Cardiac fibroblast (primary cell): ENCODE measurements around the gene HNRNPLL.

Experiments
- DNase-seq, 2 donors: peaks; one replicate each; pipeline versions ENCODE4 v3.0.0 to v3.0.0-alpha.2; 2010; ENCODE audit warnings: low read depth in 2 of 2
- H3K4me3 ChIP-seq, 2 donors: replicated peaks in 1 of 2; 1 replicate in 1 of 2; 2 replicates in 1 of 2; pipeline ENCODE4 v1.5.1; 2011; ENCODE audit warnings: low read depth in 2 of 2, low read length in 2 of 2, mild to moderate bottlenecking in 2 of 2, moderate library complexity in 1 of 2
- TF ChIP-seq, protein P1 (sequence below): IDR thresholded peaks from one replicate; pipeline ENCODE4 v1.5.1; 2011; ENCODE audit warnings: low read depth, mild to moderate bottlenecking, low read length, inconsistent platforms

Gene HNRNPLL

DNA sequence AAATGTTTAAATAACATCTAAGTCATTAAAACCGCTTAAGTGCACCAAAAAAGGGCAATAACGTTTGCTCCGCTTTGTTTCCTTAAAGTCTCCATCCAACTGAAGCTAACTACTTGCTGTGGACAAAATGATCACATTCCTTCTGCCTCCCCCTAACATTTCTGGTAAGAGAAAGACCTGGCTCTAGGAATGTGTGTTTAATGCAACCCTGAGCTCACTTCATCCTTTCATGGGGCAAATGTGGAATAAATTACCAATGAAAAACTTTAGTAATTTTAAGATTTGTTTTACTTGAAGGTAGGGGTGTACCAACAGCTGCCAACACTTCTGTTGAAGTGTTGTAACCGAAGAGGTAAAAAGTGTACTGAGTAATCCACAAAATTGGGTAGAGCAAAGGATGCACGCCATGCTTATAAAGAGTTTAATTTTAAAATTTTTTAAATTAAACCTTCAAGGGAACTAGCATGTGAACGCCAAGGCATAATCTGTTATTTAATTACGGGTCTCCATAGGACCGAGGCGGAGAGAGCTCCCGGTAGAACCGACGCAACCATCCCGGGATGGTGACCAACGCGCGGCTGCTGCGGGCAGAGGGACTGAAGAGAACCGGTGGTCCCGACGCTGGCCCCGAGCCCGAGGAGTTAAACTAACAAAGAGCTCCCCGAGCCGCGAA lies 1.1 kb downstream of the HNRNPLL start:
- peak overlapping the region; percentile 82 to 83 for H3K4me3 ChIP-seq
- peak; percentile 47 to 58 for DNase-seq
- TF ChIP-seq, protein P1, sequence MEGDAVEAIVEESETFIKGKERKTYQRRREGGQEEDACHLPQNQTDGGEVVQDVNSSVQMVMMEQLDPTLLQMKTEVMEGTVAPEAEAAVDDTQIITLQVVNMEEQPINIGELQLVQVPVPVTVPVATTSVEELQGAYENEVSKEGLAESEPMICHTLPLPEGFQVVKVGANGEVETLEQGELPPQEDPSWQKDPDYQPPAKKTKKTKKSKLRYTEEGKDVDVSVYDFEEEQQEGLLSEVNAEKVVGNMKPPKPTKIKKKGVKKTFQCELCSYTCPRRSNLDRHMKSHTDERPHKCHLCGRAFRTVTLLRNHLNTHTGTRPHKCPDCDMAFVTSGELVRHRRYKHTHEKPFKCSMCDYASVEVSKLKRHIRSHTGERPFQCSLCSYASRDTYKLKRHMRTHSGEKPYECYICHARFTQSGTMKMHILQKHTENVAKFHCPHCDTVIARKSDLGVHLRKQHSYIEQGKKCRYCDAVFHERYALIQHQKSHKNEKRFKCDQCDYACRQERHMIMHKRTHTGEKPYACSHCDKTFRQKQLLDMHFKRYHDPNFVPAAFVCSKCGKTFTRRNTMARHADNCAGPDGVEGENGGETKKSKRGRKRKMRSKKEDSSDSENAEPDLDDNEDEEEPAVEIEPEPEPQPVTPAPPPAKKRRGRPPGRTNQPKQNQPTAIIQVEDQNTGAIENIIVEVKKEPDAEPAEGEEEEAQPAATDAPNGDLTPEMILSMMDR: no peak

GRCh38 chr2:38600921-38601455 lies 1.7 kb downstream of the HNRNPLL start:
- peak in 1 of 2 donors; percentile 34 for DNase-seq
- TF ChIP-seq, protein P1: no peak
- H3K4me3 ChIP-seq: peak overlapping the region; percentile 82 to 83

- H3K4me3 ChIP-seq: peak overlapping the region; percentile 82 to 83
- peak in 1 of 2 donors; percentile 29 for DNase-seq
- TF ChIP-seq, protein P1: no peak
These were observed 2.4 kb downstream of the HNRNPLL start for GRCh38 chr2:38600242-38600891.

GRCh38 chr2:38599706-38600105 lies 3.0 kb downstream of the HNRNPLL start:
- no peak overlapping the region for H3K4me3 ChIP-seq
- peak in 1 of 2 donors; percentile 33 for DNase-seq
- TF ChIP-seq, protein P1: no peak

- H3K4me3 ChIP-seq: no peak overlapping the region
- peak; percentile 42 to 44 for DNase-seq
- TF ChIP-seq, protein P1: no peak
These were observed 3.8 kb downstream of the HNRNPLL start for GRCh38 chr2:38598991-38599295.

DNA sequence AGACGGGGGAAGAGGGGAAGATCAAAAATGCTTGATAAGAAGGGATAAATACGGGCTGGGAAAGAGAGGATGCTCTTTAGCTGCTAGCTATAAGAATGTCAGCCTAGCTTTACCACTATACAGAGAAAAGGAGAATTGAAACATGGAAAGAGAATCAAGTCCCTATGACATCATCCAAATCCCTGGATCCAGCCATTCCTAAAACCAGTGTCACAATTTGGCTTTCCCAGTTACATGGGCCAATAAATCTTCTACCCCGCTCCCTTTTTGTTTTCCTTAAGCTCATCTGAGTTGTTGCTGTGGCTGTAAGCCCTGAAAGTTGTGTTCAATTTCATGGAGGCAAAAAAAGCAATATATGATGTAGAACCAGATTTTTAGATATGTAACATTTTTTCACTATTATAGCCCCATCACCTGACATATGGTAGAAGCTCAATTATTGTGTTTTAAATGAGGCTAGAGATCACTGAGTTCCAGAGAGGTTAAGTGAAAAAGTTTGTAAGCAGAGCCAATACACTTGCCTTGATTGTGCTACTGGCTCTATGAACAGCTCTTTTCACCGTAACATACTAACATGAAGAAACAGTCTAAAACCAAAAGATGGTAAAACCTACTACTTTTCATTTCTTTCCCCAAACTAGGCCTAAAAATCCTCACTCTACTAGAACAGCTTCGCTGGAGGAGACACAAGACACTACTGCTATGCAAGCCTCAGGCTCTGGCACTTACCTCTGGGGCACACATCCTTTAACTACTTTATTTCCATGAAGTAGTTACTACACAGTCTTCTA lies 4.3 kb downstream of the HNRNPLL start:
- TF ChIP-seq, protein P1: no peak
- H3K4me3 ChIP-seq: no peak overlapping the region
- DNase-seq: no peak
